MM.1S (cell line): Measurements from ENCODE around the gene ITGAV.

Experiments
- EZH2phosphoT487 ChIP-seq: fragments of 300-600 bp; sonication (generic); IDR thresholded peaks from 2 replicates; pipeline ENCODE4 v1.6.1; 2018; ENCODE audit warnings: antibody characterized with exemption, low read length
- TF ChIP-seq, protein P1 (sequence below): fragments of 300-600 bp; sonication (generic); IDR thresholded peaks from 2 replicates; pipeline ENCODE4 v1.5.1; 2016; ENCODE audit warnings: antibody characterized with exemption, low read length, mixed read lengths

DNA sequence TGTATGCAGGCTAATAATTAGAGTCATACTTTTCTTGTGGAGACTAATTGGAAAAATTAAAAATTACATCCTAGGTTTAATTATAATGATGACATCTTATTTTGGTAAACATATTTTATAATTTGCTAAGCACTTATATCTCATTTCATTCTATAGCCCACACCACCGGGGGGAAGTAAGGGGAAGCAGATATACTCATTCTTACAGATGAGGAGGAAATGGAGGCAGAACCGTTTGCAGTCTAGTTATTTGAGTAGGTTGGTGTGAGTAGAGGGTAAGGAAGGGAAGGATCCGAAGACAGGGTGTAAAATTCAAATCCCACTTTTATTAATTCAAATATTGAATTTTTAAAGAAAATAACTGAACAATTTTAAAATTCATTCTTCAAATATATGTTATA, 3.7 kb downstream of the ITGAV start:
- TF ChIP-seq, protein P1, sequence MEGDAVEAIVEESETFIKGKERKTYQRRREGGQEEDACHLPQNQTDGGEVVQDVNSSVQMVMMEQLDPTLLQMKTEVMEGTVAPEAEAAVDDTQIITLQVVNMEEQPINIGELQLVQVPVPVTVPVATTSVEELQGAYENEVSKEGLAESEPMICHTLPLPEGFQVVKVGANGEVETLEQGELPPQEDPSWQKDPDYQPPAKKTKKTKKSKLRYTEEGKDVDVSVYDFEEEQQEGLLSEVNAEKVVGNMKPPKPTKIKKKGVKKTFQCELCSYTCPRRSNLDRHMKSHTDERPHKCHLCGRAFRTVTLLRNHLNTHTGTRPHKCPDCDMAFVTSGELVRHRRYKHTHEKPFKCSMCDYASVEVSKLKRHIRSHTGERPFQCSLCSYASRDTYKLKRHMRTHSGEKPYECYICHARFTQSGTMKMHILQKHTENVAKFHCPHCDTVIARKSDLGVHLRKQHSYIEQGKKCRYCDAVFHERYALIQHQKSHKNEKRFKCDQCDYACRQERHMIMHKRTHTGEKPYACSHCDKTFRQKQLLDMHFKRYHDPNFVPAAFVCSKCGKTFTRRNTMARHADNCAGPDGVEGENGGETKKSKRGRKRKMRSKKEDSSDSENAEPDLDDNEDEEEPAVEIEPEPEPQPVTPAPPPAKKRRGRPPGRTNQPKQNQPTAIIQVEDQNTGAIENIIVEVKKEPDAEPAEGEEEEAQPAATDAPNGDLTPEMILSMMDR, result no peak
- no peak for TF ChIP-seq EZH2phosphoT487
